Testis (tissue), 2 donors: ENCODE measurements around the gene HNF4A.

Experiments used
- POLR2A ChIP-seq: fragments of 450-650 bp; IDR thresholded peaks from one replicate; pipeline ENCODE4 v1.6.1; 2017; ENCODE audit warnings: antibody characterized with exemption, mild to moderate bottlenecking, moderate library complexity
- TF ChIP-seq, protein P1 (sequence below), 3 experiments: fragments of 450-650 bp in 2 of 3; fragments of 200-600 bp in 1 of 3; sonication (generic) in 1 of 3; IDR thresholded peaks; one replicate each; pipeline ENCODE4 v1.5.1; 2016 to 2019; ENCODE audit warnings: antibody characterized with exemption in 3 of 3, mild to moderate bottlenecking in 2 of 3, moderate library complexity in 1 of 3

DNA sequence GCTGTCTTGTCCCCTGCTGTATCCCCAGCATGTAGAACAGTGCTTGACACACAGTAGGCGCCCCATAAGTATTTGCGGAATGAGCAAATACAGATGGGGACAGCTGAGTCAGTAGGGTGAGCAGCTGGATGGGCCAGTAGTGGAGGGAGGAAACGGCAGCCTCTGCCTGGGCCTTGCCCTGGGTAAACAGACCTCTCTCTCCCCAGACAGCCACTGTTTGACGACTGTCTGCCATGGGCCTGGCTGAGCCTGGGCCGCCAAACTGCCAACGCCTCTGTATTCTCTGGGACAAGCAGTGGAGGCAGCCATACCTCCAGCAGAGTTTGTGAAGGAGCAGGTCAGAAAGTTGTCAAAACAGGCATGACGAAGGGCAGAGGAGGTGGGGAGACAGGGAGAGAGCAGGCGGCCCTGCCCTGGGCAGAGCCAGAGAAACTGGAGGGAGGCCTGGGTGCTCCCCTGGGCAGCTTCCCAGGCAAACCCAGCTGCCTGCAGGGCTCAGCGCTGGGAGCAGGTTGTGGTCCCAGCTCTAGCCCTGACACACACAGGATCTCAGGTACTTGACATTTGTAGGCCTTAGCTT is 15.2 kb downstream of the HNF4A start:
- TF ChIP-seq, protein P1, sequence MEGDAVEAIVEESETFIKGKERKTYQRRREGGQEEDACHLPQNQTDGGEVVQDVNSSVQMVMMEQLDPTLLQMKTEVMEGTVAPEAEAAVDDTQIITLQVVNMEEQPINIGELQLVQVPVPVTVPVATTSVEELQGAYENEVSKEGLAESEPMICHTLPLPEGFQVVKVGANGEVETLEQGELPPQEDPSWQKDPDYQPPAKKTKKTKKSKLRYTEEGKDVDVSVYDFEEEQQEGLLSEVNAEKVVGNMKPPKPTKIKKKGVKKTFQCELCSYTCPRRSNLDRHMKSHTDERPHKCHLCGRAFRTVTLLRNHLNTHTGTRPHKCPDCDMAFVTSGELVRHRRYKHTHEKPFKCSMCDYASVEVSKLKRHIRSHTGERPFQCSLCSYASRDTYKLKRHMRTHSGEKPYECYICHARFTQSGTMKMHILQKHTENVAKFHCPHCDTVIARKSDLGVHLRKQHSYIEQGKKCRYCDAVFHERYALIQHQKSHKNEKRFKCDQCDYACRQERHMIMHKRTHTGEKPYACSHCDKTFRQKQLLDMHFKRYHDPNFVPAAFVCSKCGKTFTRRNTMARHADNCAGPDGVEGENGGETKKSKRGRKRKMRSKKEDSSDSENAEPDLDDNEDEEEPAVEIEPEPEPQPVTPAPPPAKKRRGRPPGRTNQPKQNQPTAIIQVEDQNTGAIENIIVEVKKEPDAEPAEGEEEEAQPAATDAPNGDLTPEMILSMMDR (IDR thresholded peaks at IDR 0.05): no peak
- no peak for TF ChIP-seq POLR2A
